B cell (primary cell): Measurements from ENCODE around the gene PPP1R16B. TPM values are rescaled to one million over a fixed set of nuclear protein-coding genes. Genes with fewer than 3 reads are reported as not detected.

Experiments used
- ATAC-seq: fragments of 200-7000 bp; cut with Tn5 transposase; one replicate; pipeline ENCODE4 v1.10.0; 2021; ENCODE audit warnings: low read depth, mild to moderate bottlenecking, moderate number of reproducible peaks, moderate library complexity
- CTCF ChIA-PET: fragments of 350-600 bp; sonication (Branson Sonifier 250); formaldehyde crosslinking; loops from one replicate; lab custom pipeline; 2021; ENCODE audit warnings: antibody characterized with exemption, inconsistent platforms; lab: Charles Lee
- POLR2A ChIA-PET: fragments of 350-600 bp; sonication (Branson Sonifier 250); formaldehyde crosslinking; loops from one replicate; lab custom pipeline; 2021; ENCODE audit warnings: antibody characterized with exemption; lab: Charles Lee
- DNase-seq: peaks from one replicate; pipeline ENCODE4 v3.0.0; 2013
- H2AFZ ChIP-seq: 2 replicates; pipeline ENCODE4 v1.6.1; 2012; ENCODE audit warnings: mild to moderate bottlenecking, low read depth, low read length; ENCODE audit not compliant: insufficient read depth, poor library complexity, severe bottlenecking
- H3K27ac ChIP-seq, 2 donors: 1 replicate in 1 of 2; 2 replicates in 1 of 2; pipeline ENCODE4 v1.5.1; 2012 to 2013; ENCODE audit warnings: low read length in 2 of 2, mild to moderate bottlenecking in 2 of 2, moderate library complexity in 1 of 2
- H3K27me3 ChIP-seq, 4 experiments: fragments of 200-600 bp in 1 of 4; sonication (generic) in 1 of 4; replicated peaks in 1 of 4; 1 replicate in 2 of 4; 2 replicates in 2 of 4; pipeline versions ENCODE4 v1.6.1 to v1.7.0; 2013 to 2016; ENCODE audit warnings: low read length in 3 of 4, mild to moderate bottlenecking in 2 of 4, mixed read lengths in 1 of 4, moderate library complexity in 1 of 4; ENCODE audit not compliant: insufficient read depth in 4 of 4, control insufficient read depth in 3 of 4; ENCODE audit errors: control extremely low read depth in 1 of 4
- H3K36me3 ChIP-seq, 2 experiments: replicated peaks in 1 of 2; 1 replicate in 1 of 2; 2 replicates in 1 of 2; pipeline versions ENCODE4 v1.6.1 to v1.7.1; 2013; ENCODE audit warnings: low read length in 1 of 2; ENCODE audit not compliant: insufficient read depth in 2 of 2, control insufficient read depth in 1 of 2; ENCODE audit errors: control extremely low read depth in 1 of 2, extremely low read depth in 1 of 2
- H3K4me1 ChIP-seq, 2 donors: fragments of 200-600 bp in 1 of 2; sonication (generic) in 1 of 2; 1 replicate in 1 of 2; 2 replicates in 1 of 2; pipeline versions ENCODE4 v1.5.1 to v1.6.1; 2013 to 2017; ENCODE audit warnings: low read length in 2 of 2; ENCODE audit not compliant: control insufficient read depth in 2 of 2, insufficient read depth in 2 of 2
- H3K4me2 ChIP-seq: replicated peaks from 2 replicates; pipeline ENCODE3; 2012; ENCODE audit warnings: mild to moderate bottlenecking, low read depth, low read length; ENCODE audit not compliant: poor library complexity, severe bottlenecking
- H3K4me3 ChIP-seq, 5 experiments: fragments of 200-600 bp in 1 of 5; sonication (generic) in 1 of 5; 1 replicate in 3 of 5; 2 replicates in 2 of 5; pipeline versions ENCODE4 v1.5.1 to v1.7.0; 2011 to 2016; ENCODE audit warnings: low read length in 4 of 5, mild to moderate bottlenecking in 4 of 5, low read depth in 2 of 5, control low read depth in 1 of 5, moderate library complexity in 1 of 5; ENCODE audit not compliant: insufficient read depth in 1 of 5; ENCODE audit errors: control extremely low read depth in 1 of 5, extremely low read depth in 1 of 5
- H3K79me2 ChIP-seq: fragments of 200-600 bp; sonication (generic); one replicate; pipeline ENCODE4 v1.6.0; 2016; ENCODE audit warnings: low read length; ENCODE audit not compliant: control insufficient read depth, insufficient read depth
- H3K9ac ChIP-seq: fragments of 200-600 bp; sonication (generic); 2 replicates; pipeline ENCODE4 v1.6.1; 2017; ENCODE audit warnings: mild to moderate bottlenecking, low read length, moderate library complexity
- H3K9me3 ChIP-seq, 3 donors: one replicate each; pipeline versions ENCODE4 v1.6.1 to v1.7.1; 2013; ENCODE audit warnings: low read length in 2 of 3; ENCODE audit not compliant: control insufficient read depth in 2 of 3, insufficient read depth in 1 of 3; ENCODE audit errors: control extremely low read depth in 1 of 3
- H4K20me1 ChIP-seq: 2 replicates; pipeline ENCODE4 v1.6.0; 2012; ENCODE audit warnings: mild to moderate bottlenecking, low read length; ENCODE audit not compliant: insufficient read depth, control insufficient read depth, poor library complexity, severe bottlenecking
- H3K27ac Mint-ChIP-seq: one replicate; pipeline ENCODE4 v1.8.0; 2021; ENCODE audit warnings: mixed read lengths
- H3K27me3 Mint-ChIP-seq: one replicate; pipeline ENCODE4 v1.8.0; 2021; ENCODE audit warnings: mixed read lengths
- H3K4me1 Mint-ChIP-seq: one replicate; pipeline ENCODE4 v1.8.0; 2021; ENCODE audit warnings: mixed read lengths
- H3K4me3 Mint-ChIP-seq: one replicate; pipeline ENCODE4 v1.8.0; 2021; ENCODE audit warnings: mixed read lengths
- H3K9me3 Mint-ChIP-seq: one replicate; pipeline ENCODE4 v1.8.0; 2022; ENCODE audit warnings: mixed read lengths; ENCODE audit not compliant: insufficient read depth
- EZH2 ChIP-seq: IDR thresholded peaks from 2 replicates; pipeline ENCODE4 v1.6.1; 2012; ENCODE audit warnings: borderline replicate concordance, low read depth, mild to moderate bottlenecking, moderate library complexity, low read length; ENCODE audit not compliant: insufficient read depth, poor library complexity, severe bottlenecking
- WGBS: methylation state at CpG from one replicate; pipeline ENCODE4 v1.1.5; 2013; ENCODE audit warnings: missing lambda C conversion rate; ENCODE audit not compliant: insufficient coverage; 5-methylcytosine and 5-hydroxymethylcytosine counted together
- intact Hi-C: fragments of 100-400 bp; cut with micrococcal nuclease; formaldehyde crosslinking; loops from one replicate; pipeline ENCODE4 v1.10.0; 2022
- polyA plus RNA-seq: library from polyadenylated mRNA; depleted of rRNA; stranded (reverse); fragments of >200 nt; gene quantifications from 2 replicates; pipeline ENCODE4 v1.2.3, GENCODE V29; 2012
- total RNA-seq, 2 donors: library from RNA; stranded (reverse); fragments of 120-200 nt in 1 of 2; gene quantifications; 1 replicate in 1 of 2; 2 replicates in 1 of 2; pipeline versions ENCODE4 v1.2.3 to v1.2.4, GENCODE V29; 2013 to 2022
- TF ChIP-seq, protein P1 (sequence below): fragments of 200-600 bp; IDR thresholded peaks from one replicate; pipeline ENCODE4 v1.8.0; 2022; ENCODE audit warnings: antibody characterized with exemption, mild to moderate bottlenecking

The PPP1R16B gene
- total and polyA plus RNA-seq, 2 donors (not counting 1 experiment from before 2014, with no cell fraction given) = 58.8 to 108 TPM

DNA sequence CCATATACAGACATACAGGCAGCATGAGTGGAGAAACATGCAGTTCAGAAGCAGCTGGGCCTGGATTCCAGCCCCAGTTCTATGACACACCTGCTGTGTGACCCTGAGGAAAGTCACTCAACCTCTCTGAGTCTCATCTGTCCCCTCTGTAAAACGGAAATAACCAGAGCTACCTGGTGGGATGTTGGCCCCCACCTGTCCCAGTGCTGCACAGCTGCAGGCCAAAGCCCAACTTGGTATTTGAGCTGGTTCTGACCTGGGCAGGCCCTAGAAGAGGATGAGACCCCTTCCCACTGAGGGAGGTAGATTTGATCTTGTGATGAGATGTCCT, 55.5 kb downstream of the PPP1R16B start:
- Histone ChIP-seq H2AFZ (no peak overlapping the region), H3K27me3 (no peaks in the 10 kb centered on the region), H3K9ac (peak overlapping the region; percentile 6), H3K27ac (peak overlapping the region; percentile 53 to 97), H3K9me3 (no peaks in the 10 kb centered on the region), H3K79me2 (peaks cover 99% of the 10 kb centered on the region), H3K4me3 (peak overlapping the region in 1 of 5 experiments; percentile 1), H4K20me1 (no peaks in the 10 kb centered on the region), H3K4me2 (peak overlapping the region; percentile 75), H3K36me3 (peaks cover 0 to 17% of the 10 kb centered on the region in 2 experiments), H3K4me1 (peaks cover 92 to 98% of the 10 kb centered on the region in 2 donors)
- ATAC-seq (no peak), DNase-seq (no peak)
- TF ChIP-seq, protein P1, sequence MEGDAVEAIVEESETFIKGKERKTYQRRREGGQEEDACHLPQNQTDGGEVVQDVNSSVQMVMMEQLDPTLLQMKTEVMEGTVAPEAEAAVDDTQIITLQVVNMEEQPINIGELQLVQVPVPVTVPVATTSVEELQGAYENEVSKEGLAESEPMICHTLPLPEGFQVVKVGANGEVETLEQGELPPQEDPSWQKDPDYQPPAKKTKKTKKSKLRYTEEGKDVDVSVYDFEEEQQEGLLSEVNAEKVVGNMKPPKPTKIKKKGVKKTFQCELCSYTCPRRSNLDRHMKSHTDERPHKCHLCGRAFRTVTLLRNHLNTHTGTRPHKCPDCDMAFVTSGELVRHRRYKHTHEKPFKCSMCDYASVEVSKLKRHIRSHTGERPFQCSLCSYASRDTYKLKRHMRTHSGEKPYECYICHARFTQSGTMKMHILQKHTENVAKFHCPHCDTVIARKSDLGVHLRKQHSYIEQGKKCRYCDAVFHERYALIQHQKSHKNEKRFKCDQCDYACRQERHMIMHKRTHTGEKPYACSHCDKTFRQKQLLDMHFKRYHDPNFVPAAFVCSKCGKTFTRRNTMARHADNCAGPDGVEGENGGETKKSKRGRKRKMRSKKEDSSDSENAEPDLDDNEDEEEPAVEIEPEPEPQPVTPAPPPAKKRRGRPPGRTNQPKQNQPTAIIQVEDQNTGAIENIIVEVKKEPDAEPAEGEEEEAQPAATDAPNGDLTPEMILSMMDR = no peak
- no peak for TF ChIP-seq EZH2
- POLR2A ChIA-PET = interaction anchor here (1.1 to 2.0 kb wide), 5 partner anchors 10 to 54 kb away, joined by 4 to 14 read pairs (median 7); no protein-coding TSS in a partner anchor
- intact Hi-C loops = no loop called here
- peaks cover 91% of the 10 kb centered on the region for H3K4me1 Mint-ChIP-seq
- no peaks in the 10 kb centered on the region for H3K9me3 Mint-ChIP-seq
- CTCF ChIA-PET = interaction anchor here (0.6 to 8.7 kb wide), 14 partner anchors 8 to 58 kb away, joined by 3 to 84 read pairs (median 4); partner anchors contain the start of gene PPP1R16B
- 40% methylated on average over 1 of the region's 1 CpG for WGBS
- H3K27ac Mint-ChIP-seq = peak overlapping the region; percentile 86
- peak overlapping the region; percentile 70 for H3K4me3 Mint-ChIP-seq
- no peaks in the 10 kb centered on the region for H3K27me3 Mint-ChIP-seq

DNA sequence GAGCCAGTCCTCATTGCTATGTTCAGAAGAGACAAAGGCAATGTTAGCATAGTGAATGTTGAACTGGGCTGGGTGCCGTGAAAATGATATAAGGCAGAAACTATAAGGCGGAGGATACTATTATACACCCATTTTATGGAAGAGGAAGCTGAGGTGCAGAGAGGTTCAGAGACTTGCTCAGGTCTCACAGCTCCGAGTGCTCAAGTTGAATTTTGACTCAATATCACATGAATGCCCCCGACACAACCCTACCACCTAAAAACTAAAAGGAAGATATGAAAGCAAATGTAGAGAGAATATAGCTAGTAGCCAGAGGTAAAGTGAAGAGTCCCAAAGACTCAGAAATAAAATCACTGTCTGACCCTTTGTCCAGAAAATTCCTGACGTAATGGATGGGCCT, 56.7 kb downstream of the PPP1R16B start:
- peak overlapping the region; percentile 43 for H3K9ac ChIP-seq
- POLR2A ChIA-PET = interaction anchor here (0.9 to 3.0 kb wide), 10 partner anchors 9 to 57 kb away, joined by 3 to 14 read pairs (median 5); partner anchors contain the start of gene PPP1R16B
- Mint-ChIP-seq H3K4me3 (peak overlapping the region; percentile 68), H3K4me1 (peaks cover 92% of the 10 kb centered on the region), H3K27ac (peak overlapping the region; percentile 86), H3K9me3 (no peaks in the 10 kb centered on the region), H3K27me3 (no peaks in the 10 kb centered on the region)
- DNase-seq (no peak), ATAC-seq (no peak)
- H3K4me3 ChIP-seq = peak overlapping the region in 1 of 5 experiments; percentile 39
- no peak overlapping the region for H2AFZ ChIP-seq
- intact Hi-C loops = no loop called here
- TF ChIP-seq EZH2 = no peak
- TF ChIP-seq, protein P1 = no peak
- H3K4me1 ChIP-seq = peaks cover 93 to 98% of the 10 kb centered on the region in 2 donors
- H3K27me3 ChIP-seq = no peaks in the 10 kb centered on the region
- no peaks in the 10 kb centered on the region for H4K20me1 ChIP-seq
- H3K9me3 ChIP-seq = peaks cover 0 to 2% (median 0%) of the 10 kb centered on the region in 3 donors
- H3K36me3 ChIP-seq = peaks cover 0 to 21% of the 10 kb centered on the region in 2 experiments
- peaks cover 99% of the 10 kb centered on the region for H3K79me2 ChIP-seq
- WGBS = 90% methylated on average over 1 of the region's 5 CpGs
- peak overlapping the region; percentile 75 for H3K4me2 ChIP-seq
- peak overlapping the region; percentile 97 for H3K27ac ChIP-seq
- CTCF ChIA-PET = interaction anchor here (1.0 to 8.7 kb wide), 5 partner anchors 11 to 56 kb away, joined by 3 to 84 read pairs (median 59); partner anchors contain the start of gene PPP1R16B
